ENCODE results near the gene BCL11A. TPM values are rescaled to one million over a fixed set of nuclear protein-coding genes. Genes with fewer than 3 reads are reported as not detected.

The BCL11A gene
- total RNA-seq, 4 donors from 2014 or later, result 23.9 to 46.2 (median 33.8) TPM

- Histone ChIP-seq H3K27ac (peak overlapping the region; percentile 82 to 95 (median 86)), H3K4me3 (no peak overlapping the region), H3K4me1 (peaks cover 12 to 82% (median 20%) of the 10 kb centered on the region in 3 donors), H3K36me3 (no peaks in the 10 kb centered on the region), H3K9me3 (no peaks in the 10 kb centered on the region), H3K27me3 (no peaks in the 10 kb centered on the region)
- DNase-seq, result no peak
- 23 to 60% methylated on average over 6 to 7 of the region's 7 CpGs for WGBS, 2 donors
- intact Hi-C loops (cut with DNase I), result no loop called here
- TF ChIP-seq POLR2A (IDR thresholded peaks at IDR 0.05), result no peak
- TF ChIP-seq, protein P1, sequence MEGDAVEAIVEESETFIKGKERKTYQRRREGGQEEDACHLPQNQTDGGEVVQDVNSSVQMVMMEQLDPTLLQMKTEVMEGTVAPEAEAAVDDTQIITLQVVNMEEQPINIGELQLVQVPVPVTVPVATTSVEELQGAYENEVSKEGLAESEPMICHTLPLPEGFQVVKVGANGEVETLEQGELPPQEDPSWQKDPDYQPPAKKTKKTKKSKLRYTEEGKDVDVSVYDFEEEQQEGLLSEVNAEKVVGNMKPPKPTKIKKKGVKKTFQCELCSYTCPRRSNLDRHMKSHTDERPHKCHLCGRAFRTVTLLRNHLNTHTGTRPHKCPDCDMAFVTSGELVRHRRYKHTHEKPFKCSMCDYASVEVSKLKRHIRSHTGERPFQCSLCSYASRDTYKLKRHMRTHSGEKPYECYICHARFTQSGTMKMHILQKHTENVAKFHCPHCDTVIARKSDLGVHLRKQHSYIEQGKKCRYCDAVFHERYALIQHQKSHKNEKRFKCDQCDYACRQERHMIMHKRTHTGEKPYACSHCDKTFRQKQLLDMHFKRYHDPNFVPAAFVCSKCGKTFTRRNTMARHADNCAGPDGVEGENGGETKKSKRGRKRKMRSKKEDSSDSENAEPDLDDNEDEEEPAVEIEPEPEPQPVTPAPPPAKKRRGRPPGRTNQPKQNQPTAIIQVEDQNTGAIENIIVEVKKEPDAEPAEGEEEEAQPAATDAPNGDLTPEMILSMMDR (IDR thresholded peaks at IDR 0.05), result no peak
Observed at GRCh38 chr2:60478660-60479059, 74.8 kb downstream of the BCL11A start.

- H3K36me3 ChIP-seq, result no peaks in the 10 kb centered on the region
- H3K9me3 ChIP-seq, result no peaks in the 10 kb centered on the region
- intact Hi-C loops (cut with DNase I), result no loop called here
- no peaks in the 10 kb centered on the region for H3K27me3 ChIP-seq
- peaks cover 12 to 76% (median 12%) of the 10 kb centered on the region in 3 donors for H3K4me1 ChIP-seq
- no peak for TF ChIP-seq POLR2A (IDR thresholded peaks at IDR 0.05)
- TF ChIP-seq, protein P1 (IDR thresholded peaks at IDR 0.05), result no peak
- no peak overlapping the region for H3K4me3 ChIP-seq
- WGBS, 2 donors, result 33 to 73% methylated on average over 2 of the region's 2 CpGs
- no peak for DNase-seq
- peak overlapping the region in 3 of 4 donors; percentile 40 to 65 (median 55) for H3K27ac ChIP-seq
Observed at GRCh38 chr2:60476206-60476954, 77.1 kb downstream of the BCL11A start.

DNA sequence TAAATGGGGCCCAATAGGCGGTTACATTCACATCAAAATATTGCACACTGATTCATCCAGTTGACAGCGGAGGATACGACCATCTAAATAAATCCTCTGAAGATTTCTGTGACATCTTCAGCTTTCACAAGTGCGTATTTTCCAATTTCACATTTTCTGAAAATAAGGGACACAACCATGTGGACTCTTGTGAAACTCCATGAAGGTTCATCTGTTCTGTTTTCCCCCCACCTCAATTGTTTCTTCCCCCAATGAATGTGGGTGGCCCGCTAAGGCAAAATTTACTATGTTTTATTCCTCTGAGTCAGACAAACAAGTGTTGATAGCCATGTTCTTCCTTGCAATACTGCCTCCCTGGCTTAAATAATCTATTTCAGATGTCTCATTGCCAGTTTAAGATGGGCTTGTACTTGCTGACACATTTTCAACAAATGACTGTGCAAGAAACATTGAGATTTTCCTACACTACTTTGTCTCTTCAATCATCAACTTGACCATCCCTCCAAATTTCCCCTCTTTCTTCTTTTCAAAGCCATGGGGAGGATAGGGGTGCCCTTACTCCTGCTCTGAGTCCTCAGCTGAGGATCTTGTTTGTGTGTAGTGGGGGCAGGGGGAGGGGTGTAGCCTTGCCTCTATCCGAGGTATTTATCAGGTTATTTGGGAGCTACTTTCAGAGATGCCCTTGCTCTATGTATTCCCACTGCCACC is 78.2 kb downstream of the BCL11A start:
- TF ChIP-seq, protein P1 (IDR thresholded peaks at IDR 0.05), result no peak
- TF ChIP-seq POLR2A (IDR thresholded peaks at IDR 0.05), result no peak
- peaks cover 9 to 76% (median 12%) of the 10 kb centered on the region in 3 donors for H3K4me1 ChIP-seq
- no peak for DNase-seq
- 79 to 92% methylated on average over 6 of the region's 6 CpGs for WGBS, 2 donors
- H3K27ac ChIP-seq, result peak overlapping the region in 2 of 4 donors; percentile 40 to 65
- no peak overlapping the region for H3K4me3 ChIP-seq
- no peaks in the 10 kb centered on the region for H3K27me3 ChIP-seq
- no peaks in the 10 kb centered on the region for H3K36me3 ChIP-seq
- H3K9me3 ChIP-seq, result no peaks in the 10 kb centered on the region
- intact Hi-C loops (cut with DNase I), result no loop called here

GRCh38 chr2:60474301-60474700 is 79.2 kb downstream of the BCL11A start:
- TF ChIP-seq, protein P1 (IDR thresholded peaks at IDR 0.05), result no peak
- no peak for TF ChIP-seq POLR2A (IDR thresholded peaks at IDR 0.05)
- H3K4me3 ChIP-seq, result no peak overlapping the region
- no peak overlapping the region for H3K27ac ChIP-seq
- no peak for DNase-seq
- 72 to 73% methylated on average over 2 of the region's 2 CpGs for WGBS, 2 donors
- no peaks in the 10 kb centered on the region for H3K9me3 ChIP-seq
- intact Hi-C loops (cut with DNase I), result no loop called here
- no peaks in the 10 kb centered on the region for H3K36me3 ChIP-seq
- no peaks in the 10 kb centered on the region for H3K27me3 ChIP-seq
- peaks cover 9 to 76% (median 10%) of the 10 kb centered on the region in 3 donors for H3K4me1 ChIP-seq

- no peak for TF ChIP-seq POLR2A (IDR thresholded peaks at IDR 0.05)
- TF ChIP-seq, protein P1 (IDR thresholded peaks at IDR 0.05), result no peak
- no peaks in the 10 kb centered on the region for H3K27me3 ChIP-seq
- no peak overlapping the region for H3K27ac ChIP-seq
- intact Hi-C loops (cut with DNase I), result no loop called here
- no peaks in the 10 kb centered on the region for H3K36me3 ChIP-seq
- peaks cover 6 to 77% (median 9%) of the 10 kb centered on the region in 3 donors for H3K4me1 ChIP-seq
- WGBS, 2 donors, result 81 to 85% methylated on average over 3 of the region's 3 CpGs
- H3K9me3 ChIP-seq, result no peaks in the 10 kb centered on the region
- no peak for DNase-seq
- H3K4me3 ChIP-seq, result no peak overlapping the region
Observed at GRCh38 chr2:60473546-60473945, 79.9 kb downstream of the BCL11A start.

Data from esophagus squamous epithelium (tissue), 5 donors.